SKM-1 treated with dmso at 0.1 percent for 144 hours (cell line): Measurements from ENCODE around the gene GPAT3.

Experiments used
- DNase-seq: peaks from one replicate; lab custom pipeline; 2025; ENCODE audit not compliant: unreplicated experiment; lab: John Stamatoyannopoulos, UW

GPAT3 gene

DNA sequence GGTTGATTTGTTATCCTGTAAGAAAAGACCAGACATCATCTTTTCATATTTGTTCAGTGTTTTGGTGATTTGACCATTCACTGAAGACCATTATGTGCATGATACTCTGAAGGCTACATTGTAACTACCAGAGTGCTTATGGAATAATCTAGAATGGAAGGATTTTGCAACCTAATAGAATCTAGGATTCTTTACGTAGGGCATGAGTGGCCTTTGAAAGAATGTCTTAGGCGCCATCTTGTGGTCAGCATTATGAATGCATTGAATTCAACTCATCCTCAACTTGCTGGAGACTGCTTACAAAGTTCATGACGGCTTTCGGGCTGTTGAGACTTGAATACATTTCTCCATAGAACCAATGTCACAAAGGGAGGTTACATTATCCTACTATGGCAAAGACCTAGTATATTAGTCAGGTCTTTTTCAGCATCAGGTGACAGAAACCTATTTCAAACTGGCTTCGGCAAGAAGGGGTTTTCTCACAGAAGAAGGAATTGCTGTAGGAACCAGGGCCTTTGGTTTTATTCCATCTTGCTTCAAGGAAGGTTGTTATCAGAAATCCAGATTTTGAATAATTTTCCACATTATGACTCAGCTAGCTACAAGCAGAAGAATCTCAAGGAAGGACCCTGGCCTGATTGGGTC is 104.1 kb downstream of the GPAT3 start:
- peak; percentile 54 for DNase-seq

DNA sequence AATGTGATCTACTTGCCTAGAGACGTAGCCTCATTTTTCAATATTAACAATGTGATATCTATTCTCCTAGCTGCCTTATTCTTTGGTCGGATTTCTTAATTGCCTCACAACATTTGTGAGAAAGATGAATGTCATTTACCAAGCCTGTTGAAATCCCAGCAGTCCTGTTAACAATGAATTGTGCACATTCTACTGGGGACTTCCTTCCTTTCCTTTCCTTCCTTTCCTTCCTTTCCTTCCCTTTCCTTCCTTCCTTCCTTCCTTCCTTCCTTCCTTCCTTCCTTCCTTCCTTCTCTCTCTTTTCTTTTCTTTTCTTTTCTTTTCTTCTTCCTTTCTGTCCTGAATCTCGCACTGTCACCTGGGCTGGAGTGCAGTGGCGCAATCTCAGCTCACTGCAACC is 107.1 kb downstream of the GPAT3 start:
- no peak for DNase-seq

DNA sequence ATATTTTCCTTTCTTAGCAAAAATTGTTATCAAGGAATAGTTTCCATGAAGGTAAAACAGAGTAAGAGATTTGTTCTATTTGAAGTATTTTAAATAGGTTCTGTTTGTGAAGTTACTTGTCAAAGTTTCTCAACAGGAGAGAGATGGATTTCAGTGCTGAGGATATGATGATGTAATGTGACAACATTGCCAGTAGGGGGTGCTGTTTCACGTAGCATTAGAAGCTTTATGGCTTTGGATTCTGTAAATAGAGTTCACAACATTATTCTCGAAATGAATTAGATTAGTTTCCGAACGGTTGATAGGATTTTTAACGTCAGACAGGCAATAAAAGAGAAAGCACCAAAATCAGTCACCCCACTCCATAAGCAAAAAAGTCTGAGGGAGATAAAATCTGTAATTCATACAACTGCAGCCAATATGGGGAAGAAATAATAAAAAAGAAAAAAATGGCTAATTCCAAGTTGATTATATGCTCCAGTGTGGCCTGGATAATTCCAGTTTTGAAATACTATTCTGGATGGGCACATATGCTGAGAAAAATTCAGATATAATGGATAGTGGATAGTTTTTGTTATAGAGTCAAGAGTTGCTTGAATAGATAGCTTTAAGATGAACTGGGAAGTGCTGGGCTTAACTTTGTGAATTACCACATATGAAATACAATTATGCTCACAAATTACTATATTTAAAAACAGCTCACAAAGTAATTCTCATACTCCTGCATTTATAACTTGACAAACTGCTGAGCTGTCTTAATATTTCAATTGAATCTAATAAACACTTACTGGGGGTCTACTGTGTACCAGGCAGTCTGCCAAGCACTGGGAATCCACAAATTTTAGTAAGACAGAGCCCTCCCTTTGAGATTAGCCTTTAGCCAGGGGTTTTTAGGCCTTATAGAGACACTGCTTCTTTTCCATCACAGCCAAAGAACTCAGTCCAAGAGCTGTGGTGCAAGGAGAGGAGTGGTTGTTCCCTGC is 109.1 kb downstream of the GPAT3 start:
- DNase-seq: peak; percentile 69

DNA sequence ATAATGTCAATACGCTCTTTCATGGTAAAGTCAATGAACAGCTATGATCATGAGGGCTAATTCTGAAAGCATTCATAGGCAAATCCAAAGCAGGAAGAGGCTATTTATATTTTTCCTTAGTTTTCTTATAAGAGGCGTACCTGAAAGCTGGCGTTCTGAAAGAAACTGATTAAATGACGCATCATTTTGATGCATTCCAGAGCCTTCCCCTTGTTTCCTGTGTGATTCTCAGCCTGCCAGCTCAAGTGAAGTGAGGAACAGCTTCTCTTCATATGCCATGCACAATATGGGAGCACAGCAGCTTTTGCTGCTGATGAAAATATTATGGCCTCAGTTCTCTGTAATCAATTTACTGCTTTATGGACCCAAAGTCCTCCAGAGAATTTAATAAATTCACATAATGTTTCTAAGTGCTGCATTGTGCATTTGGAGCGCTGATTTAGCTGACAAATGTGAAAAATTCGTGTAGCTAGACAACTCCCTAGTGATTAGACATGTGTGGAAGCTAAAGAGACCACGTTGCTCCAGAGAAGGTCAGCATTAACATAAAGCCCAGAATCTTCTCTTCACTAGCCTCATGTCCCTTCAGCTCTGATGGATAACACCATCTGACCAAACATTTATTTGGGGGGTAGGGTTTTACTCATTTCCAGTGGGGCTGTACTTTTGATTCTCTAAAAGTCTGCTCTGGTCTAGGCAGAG is 110.8 kb downstream of the GPAT3 start:
- no peak for DNase-seq

GRCh38 chr4:83651846-83652245 is 115.9 kb downstream of the GPAT3 start:
- DNase-seq: no peak
